ENCODE measurements around the gene TMEM258. TPM values are rescaled to one million over a fixed set of nuclear protein-coding genes. Genes with fewer than 3 reads are reported as not detected.

Gene TMEM258
- total and polyA plus RNA-seq, 10 of the 15 experiments (the other 5 are each of a cell fraction or from before 2014, with no cell fraction given): 160 to 840 (median 326) TPM

DNA sequence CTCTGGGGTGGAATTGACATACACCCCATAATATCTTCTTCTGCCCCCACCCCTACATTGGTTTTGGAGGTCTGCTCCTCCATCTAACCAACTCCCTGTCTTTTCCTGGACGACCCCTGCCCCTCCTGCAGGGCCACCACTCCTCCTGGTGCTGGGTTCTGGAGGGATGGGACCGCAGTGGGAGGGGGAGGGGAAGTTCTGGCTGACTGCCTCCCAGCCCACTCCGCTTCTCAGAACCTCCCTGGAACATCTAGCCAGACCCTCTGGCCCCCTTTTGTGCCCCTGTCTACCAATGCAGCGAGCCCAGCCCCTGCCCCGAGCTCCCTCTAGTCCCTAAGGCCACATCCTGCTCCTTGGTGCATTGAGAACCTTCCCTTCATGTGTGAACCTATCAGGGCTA, 38.7 kb downstream of the TMEM258 start (continued):
- TF ChIP-seq, protein P1, sequence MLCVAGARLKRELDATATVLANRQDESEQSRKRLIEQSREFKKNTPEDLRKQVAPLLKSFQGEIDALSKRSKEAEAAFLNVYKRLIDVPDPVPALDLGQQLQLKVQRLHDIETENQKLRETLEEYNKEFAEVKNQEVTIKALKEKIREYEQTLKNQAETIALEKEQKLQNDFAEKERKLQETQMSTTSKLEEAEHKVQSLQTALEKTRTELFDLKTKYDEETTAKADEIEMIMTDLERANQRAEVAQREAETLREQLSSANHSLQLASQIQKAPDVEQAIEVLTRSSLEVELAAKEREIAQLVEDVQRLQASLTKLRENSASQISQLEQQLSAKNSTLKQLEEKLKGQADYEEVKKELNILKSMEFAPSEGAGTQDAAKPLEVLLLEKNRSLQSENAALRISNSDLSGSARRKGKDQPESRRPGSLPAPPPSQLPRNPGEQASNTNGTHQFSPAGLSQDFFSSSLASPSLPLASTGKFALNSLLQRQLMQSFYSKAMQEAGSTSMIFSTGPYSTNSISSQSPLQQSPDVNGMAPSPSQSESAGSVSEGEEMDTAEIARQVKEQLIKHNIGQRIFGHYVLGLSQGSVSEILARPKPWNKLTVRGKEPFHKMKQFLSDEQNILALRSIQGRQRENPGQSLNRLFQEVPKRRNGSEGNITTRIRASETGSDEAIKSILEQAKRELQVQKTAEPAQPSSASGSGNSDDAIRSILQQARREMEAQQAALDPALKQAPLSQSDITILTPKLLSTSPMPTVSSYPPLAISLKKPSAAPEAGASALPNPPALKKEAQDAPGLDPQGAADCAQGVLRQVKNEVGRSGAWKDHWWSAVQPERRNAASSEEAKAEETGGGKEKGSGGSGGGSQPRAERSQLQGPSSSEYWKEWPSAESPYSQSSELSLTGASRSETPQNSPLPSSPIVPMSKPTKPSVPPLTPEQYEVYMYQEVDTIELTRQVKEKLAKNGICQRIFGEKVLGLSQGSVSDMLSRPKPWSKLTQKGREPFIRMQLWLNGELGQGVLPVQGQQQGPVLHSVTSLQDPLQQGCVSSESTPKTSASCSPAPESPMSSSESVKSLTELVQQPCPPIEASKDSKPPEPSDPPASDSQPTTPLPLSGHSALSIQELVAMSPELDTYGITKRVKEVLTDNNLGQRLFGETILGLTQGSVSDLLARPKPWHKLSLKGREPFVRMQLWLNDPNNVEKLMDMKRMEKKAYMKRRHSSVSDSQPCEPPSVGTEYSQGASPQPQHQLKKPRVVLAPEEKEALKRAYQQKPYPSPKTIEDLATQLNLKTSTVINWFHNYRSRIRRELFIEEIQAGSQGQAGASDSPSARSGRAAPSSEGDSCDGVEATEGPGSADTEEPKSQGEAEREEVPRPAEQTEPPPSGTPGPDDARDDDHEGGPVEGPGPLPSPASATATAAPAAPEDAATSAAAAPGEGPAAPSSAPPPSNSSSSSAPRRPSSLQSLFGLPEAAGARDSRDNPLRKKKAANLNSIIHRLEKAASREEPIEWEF (IDR thresholded peaks at IDR 0.05; ENCODE audit: insufficient replicate concordance, low read depth, low read length): no peak
- TF ChIP-seq MYB (IDR thresholded peaks at IDR 0.05; ENCODE audit: borderline replicate concordance, low read depth, low read length) (no peak), MTA3 (IDR thresholded peaks at IDR 0.05; ENCODE audit: borderline replicate concordance, low read length) (no peak), SIN3A (IDR thresholded peaks at IDR 0.05; ENCODE audit: low read depth, low read length) (no peak), ESRRA (IDR thresholded peaks at IDR 0.05; ENCODE audit: low read length) (no peak), MYC (IDR thresholded peaks at IDR 0.05; ENCODE audit: insufficient read depth, insufficient read length, insufficient replicate concordance, low read length, severe bottlenecking) (no peak)
- TF ChIP-seq, protein P2, sequence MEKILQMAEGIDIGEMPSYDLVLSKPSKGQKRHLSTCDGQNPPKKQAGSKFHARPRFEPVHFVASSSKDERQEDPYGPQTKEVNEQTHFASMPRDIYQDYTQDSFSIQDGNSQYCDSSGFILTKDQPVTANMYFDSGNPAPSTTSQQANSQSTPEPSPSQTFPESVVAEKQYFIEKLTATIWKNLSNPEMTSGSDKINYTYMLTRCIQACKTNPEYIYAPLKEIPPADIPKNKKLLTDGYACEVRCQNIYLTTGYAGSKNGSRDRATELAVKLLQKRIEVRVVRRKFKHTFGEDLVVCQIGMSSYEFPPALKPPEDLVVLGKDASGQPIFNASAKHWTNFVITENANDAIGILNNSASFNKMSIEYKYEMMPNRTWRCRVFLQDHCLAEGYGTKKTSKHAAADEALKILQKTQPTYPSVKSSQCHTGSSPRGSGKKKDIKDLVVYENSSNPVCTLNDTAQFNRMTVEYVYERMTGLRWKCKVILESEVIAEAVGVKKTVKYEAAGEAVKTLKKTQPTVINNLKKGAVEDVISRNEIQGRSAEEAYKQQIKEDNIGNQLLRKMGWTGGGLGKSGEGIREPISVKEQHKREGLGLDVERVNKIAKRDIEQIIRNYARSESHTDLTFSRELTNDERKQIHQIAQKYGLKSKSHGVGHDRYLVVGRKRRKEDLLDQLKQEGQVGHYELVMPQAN (conservative IDR thresholded peaks at IDR 0.05): no peak
- TF ChIP-seq, protein P3, sequence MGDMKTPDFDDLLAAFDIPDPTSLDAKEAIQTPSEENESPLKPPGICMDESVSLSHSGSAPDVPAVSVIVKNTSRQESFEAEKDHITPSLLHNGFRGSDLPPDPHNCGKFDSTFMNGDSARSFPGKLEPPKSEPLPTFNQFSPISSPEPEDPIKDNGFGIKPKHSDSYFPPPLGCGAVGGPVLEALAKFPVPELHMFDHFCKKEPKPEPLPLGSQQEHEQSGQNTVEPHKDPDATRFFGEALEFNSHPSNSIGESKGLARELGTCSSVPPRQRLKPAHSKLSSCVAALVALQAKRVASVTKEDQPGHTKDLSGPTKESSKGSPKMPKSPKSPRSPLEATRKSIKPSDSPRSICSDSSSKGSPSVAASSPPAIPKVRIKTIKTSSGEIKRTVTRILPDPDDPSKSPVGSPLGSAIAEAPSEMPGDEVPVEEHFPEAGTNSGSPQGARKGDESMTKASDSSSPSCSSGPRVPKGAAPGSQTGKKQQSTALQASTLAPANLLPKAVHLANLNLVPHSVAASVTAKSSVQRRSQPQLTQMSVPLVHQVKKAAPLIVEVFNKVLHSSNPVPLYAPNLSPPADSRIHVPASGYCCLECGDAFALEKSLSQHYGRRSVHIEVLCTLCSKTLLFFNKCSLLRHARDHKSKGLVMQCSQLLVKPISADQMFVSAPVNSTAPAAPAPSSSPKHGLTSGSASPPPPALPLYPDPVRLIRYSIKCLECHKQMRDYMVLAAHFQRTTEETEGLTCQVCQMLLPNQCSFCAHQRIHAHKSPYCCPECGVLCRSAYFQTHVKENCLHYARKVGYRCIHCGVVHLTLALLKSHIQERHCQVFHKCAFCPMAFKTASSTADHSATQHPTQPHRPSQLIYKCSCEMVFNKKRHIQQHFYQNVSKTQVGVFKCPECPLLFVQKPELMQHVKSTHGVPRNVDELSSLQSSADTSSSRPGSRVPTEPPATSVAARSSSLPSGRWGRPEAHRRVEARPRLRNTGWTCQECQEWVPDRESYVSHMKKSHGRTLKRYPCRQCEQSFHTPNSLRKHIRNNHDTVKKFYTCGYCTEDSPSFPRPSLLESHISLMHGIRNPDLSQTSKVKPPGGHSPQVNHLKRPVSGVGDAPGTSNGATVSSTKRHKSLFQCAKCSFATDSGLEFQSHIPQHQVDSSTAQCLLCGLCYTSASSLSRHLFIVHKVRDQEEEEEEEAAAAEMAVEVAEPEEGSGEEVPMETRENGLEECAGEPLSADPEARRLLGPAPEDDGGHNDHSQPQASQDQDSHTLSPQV (IDR thresholded peaks at IDR 0.05): no peak
- TF ChIP-seq, protein P4, sequence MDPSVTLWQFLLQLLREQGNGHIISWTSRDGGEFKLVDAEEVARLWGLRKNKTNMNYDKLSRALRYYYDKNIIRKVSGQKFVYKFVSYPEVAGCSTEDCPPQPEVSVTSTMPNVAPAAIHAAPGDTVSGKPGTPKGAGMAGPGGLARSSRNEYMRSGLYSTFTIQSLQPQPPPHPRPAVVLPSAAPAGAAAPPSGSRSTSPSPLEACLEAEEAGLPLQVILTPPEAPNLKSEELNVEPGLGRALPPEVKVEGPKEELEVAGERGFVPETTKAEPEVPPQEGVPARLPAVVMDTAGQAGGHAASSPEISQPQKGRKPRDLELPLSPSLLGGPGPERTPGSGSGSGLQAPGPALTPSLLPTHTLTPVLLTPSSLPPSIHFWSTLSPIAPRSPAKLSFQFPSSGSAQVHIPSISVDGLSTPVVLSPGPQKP (IDR thresholded peaks at IDR 0.05; ENCODE audit: low read depth, low read length): no peak

All from GM12878 (cell line).